Sigmoid colon (tissue), 3 donors: ENCODE results near the gene LATS2.

ENCODE experiments used
- CTCF ChIP-seq, 4 experiments: fragments of 450-650 bp in 3 of 4; fragments of 200-600 bp in 1 of 4; IDR thresholded peaks; one replicate each; pipeline ENCODE4 v1.5.1; 2016 to 2019; ENCODE audit warnings: antibody characterized with exemption in 4 of 4, mild to moderate bottlenecking in 3 of 4, moderate library complexity in 2 of 4
- POLR2A ChIP-seq, 2 donors: fragments of 450-650 bp; IDR thresholded peaks; one replicate each; pipeline ENCODE4 v1.6.1; 2016; ENCODE audit warnings: antibody characterized with exemption in 2 of 2, mild to moderate bottlenecking in 2 of 2, moderate library complexity in 2 of 2

GRCh38 chr13:21058361-21058760 is 3.0 kb downstream of the LATS2 start:
- no peak for TF ChIP-seq CTCF (IDR thresholded peaks at IDR 0.05)
- no peak for TF ChIP-seq POLR2A (IDR thresholded peaks at IDR 0.05)
